Kidney epithelial cell (primary cell): ENCODE measurements around the gene QPCTL. TPM values are rescaled to one million over a fixed set of nuclear protein-coding genes. Genes with fewer than 3 reads are reported as not detected.
"Not testable (repeated sequence)": the region's sequence is repeated elsewhere in the genome, so short reads cannot be mapped to it uniquely, and the experiment has no call there.

Source experiments
- DNase-seq: peaks from one replicate; pipeline ENCODE4 v3.0.0-alpha.2; 2010; ENCODE audit warnings: low read depth
- H3K27me3 ChIP-seq: 2 replicates; pipeline ENCODE4 v1.6.0; 2011; ENCODE audit warnings: low read length; ENCODE audit not compliant: control insufficient read depth, insufficient read depth
- H3K36me3 ChIP-seq: 2 replicates; pipeline ENCODE4 v1.5.1; 2011; ENCODE audit warnings: low read length; ENCODE audit not compliant: control insufficient read depth, insufficient read depth
- H3K4me3 ChIP-seq: 2 replicates; pipeline ENCODE4 v1.5.1; 2011; ENCODE audit warnings: low read depth, mild to moderate bottlenecking, control low read depth, low read length
- total RNA-seq: library from RNA; depleted of rRNA; stranded (reverse); fragments of >200 nt; gene quantifications from 2 replicates; pipeline ENCODE4 v1.2.3, GENCODE V29; 2015
- TF ChIP-seq, protein P1 (sequence below): IDR thresholded peaks from 2 replicates; pipeline ENCODE4 v1.5.1; 2011; ENCODE audit warnings: mild to moderate bottlenecking, moderate library complexity, low read length, control low read depth, inconsistent platforms; ENCODE audit not compliant: insufficient read depth, poor library complexity, severe bottlenecking

Gene QPCTL
- total RNA-seq, 1 donor from 2014 or later, result 15.6 TPM

DNA sequence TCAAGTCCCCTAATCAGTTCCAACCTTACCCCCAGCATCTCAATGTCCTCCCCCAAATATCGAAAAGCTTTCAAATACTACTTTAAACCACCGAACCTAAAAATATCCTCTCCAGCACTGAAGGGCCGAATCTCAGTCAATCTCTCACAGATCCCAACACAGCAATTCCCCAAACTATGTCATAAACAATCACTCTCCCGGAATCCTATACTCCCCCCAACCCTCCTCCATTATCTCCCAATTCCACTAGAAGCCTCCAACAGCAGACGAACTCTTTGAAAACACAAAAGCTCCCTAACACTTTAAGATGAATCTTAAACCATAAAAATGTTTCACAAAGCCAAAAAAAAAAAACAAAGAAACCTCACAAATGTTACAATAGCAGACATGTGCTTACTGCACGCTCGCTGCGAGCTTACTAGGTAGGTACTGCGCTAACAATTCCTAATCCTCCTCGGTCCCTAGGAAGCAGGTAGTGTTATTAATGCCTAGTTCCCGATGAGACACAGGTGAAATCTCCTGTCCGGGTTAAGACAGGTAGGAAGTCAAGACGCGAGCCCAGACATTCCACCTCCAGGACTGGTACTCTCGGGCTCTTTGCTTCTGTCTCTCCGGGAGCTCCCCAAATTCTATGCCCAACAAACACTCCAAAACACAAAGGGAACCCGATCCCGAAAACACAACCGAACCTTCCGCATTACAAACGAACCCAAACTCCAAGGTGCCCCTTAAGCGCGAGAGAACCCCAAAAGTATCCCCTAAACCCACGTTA is 24.1 kb downstream of the QPCTL start:
- H3K4me3 ChIP-seq, result peak overlapping the region; percentile 80
- TF ChIP-seq, protein P1, sequence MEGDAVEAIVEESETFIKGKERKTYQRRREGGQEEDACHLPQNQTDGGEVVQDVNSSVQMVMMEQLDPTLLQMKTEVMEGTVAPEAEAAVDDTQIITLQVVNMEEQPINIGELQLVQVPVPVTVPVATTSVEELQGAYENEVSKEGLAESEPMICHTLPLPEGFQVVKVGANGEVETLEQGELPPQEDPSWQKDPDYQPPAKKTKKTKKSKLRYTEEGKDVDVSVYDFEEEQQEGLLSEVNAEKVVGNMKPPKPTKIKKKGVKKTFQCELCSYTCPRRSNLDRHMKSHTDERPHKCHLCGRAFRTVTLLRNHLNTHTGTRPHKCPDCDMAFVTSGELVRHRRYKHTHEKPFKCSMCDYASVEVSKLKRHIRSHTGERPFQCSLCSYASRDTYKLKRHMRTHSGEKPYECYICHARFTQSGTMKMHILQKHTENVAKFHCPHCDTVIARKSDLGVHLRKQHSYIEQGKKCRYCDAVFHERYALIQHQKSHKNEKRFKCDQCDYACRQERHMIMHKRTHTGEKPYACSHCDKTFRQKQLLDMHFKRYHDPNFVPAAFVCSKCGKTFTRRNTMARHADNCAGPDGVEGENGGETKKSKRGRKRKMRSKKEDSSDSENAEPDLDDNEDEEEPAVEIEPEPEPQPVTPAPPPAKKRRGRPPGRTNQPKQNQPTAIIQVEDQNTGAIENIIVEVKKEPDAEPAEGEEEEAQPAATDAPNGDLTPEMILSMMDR, result no peak
- no peaks in the 10 kb centered on the region for H3K27me3 ChIP-seq
- no peaks in the 10 kb centered on the region for H3K36me3 ChIP-seq
- no peak for DNase-seq

DNA sequence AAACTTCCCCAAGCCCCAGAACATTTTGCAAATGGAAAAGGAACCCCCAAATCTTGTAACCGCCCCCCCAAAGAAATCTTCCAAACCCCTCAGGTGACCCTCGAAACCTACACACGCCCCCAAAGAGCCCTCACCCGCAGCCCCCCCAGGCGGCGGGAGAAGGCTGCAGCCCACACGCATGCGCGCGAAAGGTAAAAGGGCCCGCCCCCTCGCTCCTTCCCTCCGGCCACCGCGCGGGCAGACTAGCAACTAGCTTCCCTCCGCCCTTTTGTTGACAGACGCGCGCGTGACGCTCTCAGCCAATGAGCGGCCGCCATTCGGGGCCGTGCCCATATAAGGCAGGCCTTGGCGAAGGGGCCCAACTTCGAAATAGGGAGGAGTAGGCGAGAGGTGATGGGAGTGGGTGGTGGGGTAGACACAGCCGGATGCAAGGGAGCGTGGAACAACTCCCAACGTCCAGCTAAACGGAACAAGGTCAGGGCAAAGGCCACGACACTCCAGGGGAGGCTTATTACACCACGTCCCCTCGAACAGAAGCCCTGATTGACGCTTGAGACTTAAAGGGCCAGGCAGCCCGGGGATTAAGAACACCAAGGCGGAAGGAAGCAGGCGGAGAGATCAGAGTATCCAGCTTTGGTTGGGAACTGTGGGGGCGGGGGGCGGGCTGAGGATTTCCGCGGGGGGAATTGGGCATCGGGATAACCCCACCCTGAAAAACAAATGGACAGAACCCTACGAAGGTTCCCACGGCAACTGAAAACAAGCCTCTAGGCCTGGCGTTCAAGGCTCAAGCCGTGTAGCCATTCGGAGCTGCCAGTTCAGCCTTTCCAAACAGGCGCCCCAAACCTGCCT is 24.9 kb downstream of the QPCTL start:
- peak overlapping the region; percentile 80 for H3K4me3 ChIP-seq
- TF ChIP-seq, protein P1, result peak; percentile 31
- DNase-seq, result peak; percentile 94
- peaks cover 1% of the 10 kb centered on the region for H3K36me3 ChIP-seq
- H3K27me3 ChIP-seq, result no peaks in the 10 kb centered on the region

DNA sequence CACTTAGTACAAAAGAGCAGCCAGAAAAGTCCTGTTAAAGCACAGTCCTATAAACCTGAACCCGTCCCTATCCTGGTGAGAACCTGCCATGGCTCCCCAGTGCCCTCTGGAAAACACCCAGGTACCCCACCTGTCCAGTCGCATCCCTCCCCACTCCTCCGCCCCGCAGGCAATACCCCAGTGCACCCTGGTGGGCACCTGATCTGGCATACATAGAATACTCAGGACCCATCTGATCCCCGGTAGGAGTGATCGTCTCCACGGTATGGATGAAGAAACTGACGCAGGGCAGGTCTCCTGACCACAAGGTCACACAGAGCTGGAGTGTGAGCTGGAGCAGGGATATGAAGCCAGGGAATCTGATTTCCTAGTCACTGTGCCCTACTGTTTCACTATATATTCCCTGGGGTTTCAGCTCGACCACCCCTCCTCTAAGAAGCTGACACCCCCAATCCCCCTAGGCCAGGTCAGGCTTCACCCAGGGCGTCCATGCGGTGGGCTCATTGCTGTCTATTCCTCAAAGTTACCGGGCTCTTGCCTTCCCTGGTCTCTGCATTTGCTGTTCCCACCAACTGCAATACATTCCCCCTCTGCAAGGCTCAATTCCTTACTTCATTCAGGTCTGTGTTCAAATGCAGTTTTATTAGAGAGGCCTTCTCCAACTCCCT is 25.7 kb downstream of the QPCTL start:
- H3K4me3 ChIP-seq, result peak overlapping the region; percentile 80
- H3K36me3 ChIP-seq, result peaks cover 1% of the 10 kb centered on the region
- no peaks in the 10 kb centered on the region for H3K27me3 ChIP-seq
- TF ChIP-seq, protein P1, result no peak
- DNase-seq, result no peak

DNA sequence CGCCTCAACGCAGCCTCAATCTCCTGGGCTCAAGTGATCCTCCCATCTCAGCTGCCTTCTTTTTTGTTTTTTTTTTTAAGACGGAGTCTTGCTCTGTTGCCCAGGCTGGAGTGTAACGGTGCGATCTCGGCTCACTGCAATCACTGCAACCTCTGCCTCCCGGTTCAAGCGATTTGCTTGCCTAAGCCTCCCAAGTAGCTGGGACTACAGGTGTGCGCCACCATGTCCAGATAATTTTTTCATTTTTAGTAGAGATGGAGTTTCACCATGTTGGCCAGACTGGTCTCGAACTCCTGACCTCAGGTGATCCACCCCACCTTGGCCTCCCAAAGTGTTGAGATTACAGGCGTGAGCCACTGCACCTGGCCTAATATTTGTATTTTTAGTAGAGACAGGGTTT is 27.6 kb downstream of the QPCTL start:
- H3K27me3 ChIP-seq, H3K4me3 ChIP-seq, DNase-seq, H3K36me3 ChIP-seq: not testable (repeated sequence)

DNA sequence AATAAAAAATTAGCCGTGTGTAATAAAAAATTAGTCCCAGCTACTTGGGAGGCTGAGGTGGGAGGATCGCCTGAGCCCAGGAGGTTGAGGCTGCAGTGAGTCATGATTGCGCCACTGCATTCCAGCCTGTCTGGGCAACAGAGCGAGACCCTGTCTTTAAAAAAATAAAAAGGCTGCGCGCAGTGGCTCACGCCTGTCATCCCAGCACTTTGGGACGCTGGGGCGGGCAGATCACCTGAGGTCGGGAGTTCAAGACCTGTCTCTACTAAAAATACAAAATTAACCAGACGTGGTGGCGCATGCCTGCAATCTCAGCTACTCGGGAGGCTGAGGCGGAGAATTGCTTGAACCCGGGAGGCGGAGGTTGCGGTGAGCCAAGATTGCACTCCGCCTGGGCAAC is 36.2 kb downstream of the QPCTL start:
- not testable (repeated sequence) for H3K4me3 ChIP-seq, DNase-seq, H3K36me3 ChIP-seq, H3K27me3 ChIP-seq

DNA sequence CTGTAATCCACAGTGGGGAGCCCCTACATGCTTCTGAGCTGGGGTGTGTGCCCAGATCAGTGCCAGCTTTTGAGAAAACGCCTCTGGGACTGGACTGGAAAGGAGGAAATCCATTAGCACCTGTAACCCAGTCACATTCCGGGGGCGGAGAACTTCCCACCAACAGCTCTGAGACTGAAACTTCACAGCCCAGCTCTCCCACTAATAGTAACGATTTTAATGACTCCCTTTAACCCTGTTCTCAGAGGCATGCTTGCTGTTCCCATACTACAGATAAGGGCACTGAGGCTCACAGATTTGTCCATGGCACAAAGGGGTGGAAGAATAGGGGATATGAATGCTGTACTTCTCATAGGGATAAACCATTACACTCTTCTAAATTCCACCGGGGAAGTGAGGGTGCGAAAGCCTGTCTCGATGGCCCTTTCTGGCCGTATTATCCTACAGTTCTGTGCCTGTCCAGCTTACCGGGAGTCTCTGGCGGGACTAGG is 37.4 kb downstream of the QPCTL start:
- no peaks in the 10 kb centered on the region for H3K27me3 ChIP-seq
- H3K36me3 ChIP-seq, result no peaks in the 10 kb centered on the region
- no peak for DNase-seq
- peak overlapping the region; percentile 92 for H3K4me3 ChIP-seq
- TF ChIP-seq, protein P1, result no peak
